HCT116 (cell line): Measurements from ENCODE around the gene OR2M5. TPM values are rescaled to one million over a fixed set of nuclear protein-coding genes. Genes with fewer than 3 reads are reported as not detected.

Experiments
- ATAC-seq: fragments of 200-7000 bp; cut with Tn5 transposase; 2 replicates; pipeline ENCODE4 v1.9.1; 2020; ENCODE audit warnings: mild to moderate bottlenecking, moderate library complexity
- BruUV-seq: library from RNA; stranded (reverse); fragments of 400-500 nt; replicated peaks from 2 replicates; lab custom pipeline; 2021; lab: Mats Ljungman, UMichigan
- CTCF ChIA-PET: fragments of 300-600 bp; sonication (Branson Sonifier 250); formaldehyde crosslinking; loops from one replicate; lab custom pipeline; 2021; ENCODE audit warnings: antibody characterized with exemption; lab: Charles Lee
- POLR2A ChIA-PET: fragments of 300-600, 350-600 bp; sonication (Branson Sonifier 250); formaldehyde crosslinking; loops from one replicate; lab custom pipeline; 2021; ENCODE audit warnings: antibody characterized with exemption; lab: Charles Lee
- RAD21 ChIA-PET, 2 experiments: fragments of 300-600 bp; sonication (Branson Sonifier 250); formaldehyde crosslinking; loops; one replicate each; lab custom pipeline; 2023; ENCODE audit warnings: low total read pairs in 2 of 2; ENCODE audit not compliant: uncharacterized antibody in 2 of 2, unreplicated experiment in 2 of 2, low non-redundant PET in 1 of 2; lab: Charles Lee
- DNase-seq: peaks from one replicate; pipeline ENCODE4 v3.0.0-alpha.2; 2010; ENCODE audit warnings: low read depth, low spot score
- H2AFZ ChIP-seq: fragments of 200-600 bp; shearing (Covaris generic), sonication (generic); 2 replicates; pipeline ENCODE4 v1.6.1; 2017; ENCODE audit warnings: low read depth, mixed run types, mixed read lengths, antibody characterized with exemption, low read length; ENCODE audit not compliant: poor library complexity, severe bottlenecking
- H3K27ac ChIP-seq: 2 replicates; pipeline ENCODE4 v1.5.1; 2012; ENCODE audit warnings: low read depth, low read length
- H3K27me3 ChIP-seq: fragments of 200-600 bp; sonication (generic); 2 replicates; pipeline ENCODE4 v1.6.1; 2016; ENCODE audit warnings: mixed run types, low read length, mixed read lengths; ENCODE audit not compliant: insufficient read depth
- H3K36me3 ChIP-seq, 2 experiments: fragments of 200-500 bp in 1 of 2; fragments of 200-600 bp in 1 of 2; sonication (Bioruptor generic) in 1 of 2; sonication (generic) in 1 of 2; 2 replicates each; pipeline versions ENCODE4 v1.5.1 to v1.6.1; 2014 to 2016; ENCODE audit warnings: low read length in 2 of 2, inconsistent platforms in 1 of 2, mixed read lengths in 1 of 2, mixed run types in 1 of 2; ENCODE audit not compliant: insufficient read depth in 2 of 2, control insufficient read depth in 1 of 2
- H3K4me1 ChIP-seq, 2 experiments: fragments of 200-600 bp in 1 of 2; sonication (generic) in 1 of 2; 2 replicates each; pipeline versions ENCODE4 v1.5.1 to v1.6.1; 2012 to 2017; ENCODE audit warnings: low read length in 2 of 2, inconsistent platforms in 1 of 2, mild to moderate bottlenecking in 1 of 2, mixed read lengths in 1 of 2, mixed run types in 1 of 2, moderate library complexity in 1 of 2; ENCODE audit not compliant: insufficient read depth in 2 of 2, control insufficient read depth in 1 of 2
- H3K4me2 ChIP-seq: fragments of 200-600 bp; sonication (generic); 2 replicates; pipeline ENCODE4 v1.6.1; 2017; ENCODE audit warnings: mixed run types, low read length, mixed read lengths
- H3K4me3 ChIP-seq, 2 experiments: fragments of 200-600 bp in 1 of 2; sonication (generic) in 1 of 2; replicated peaks in 1 of 2; 2 replicates each; pipeline ENCODE4 v1.5.1; 2011 to 2016; ENCODE audit warnings: low read length in 2 of 2, control low read depth in 1 of 2, low read depth in 1 of 2, mild to moderate bottlenecking in 1 of 2, mixed read lengths in 1 of 2, mixed run types in 1 of 2
- H3K79me2 ChIP-seq: fragments of 200-600 bp; sonication (generic); 2 replicates; pipeline ENCODE4 v1.6.1; 2017; ENCODE audit warnings: mild to moderate bottlenecking, mixed run types, low read length, moderate library complexity, mixed read lengths; ENCODE audit not compliant: insufficient read depth
- H3K9ac ChIP-seq: fragments of 200-600 bp; sonication (generic); 2 replicates; pipeline ENCODE4 v1.6.1; 2016; ENCODE audit warnings: low read length, mixed read lengths
- H3K9me2 ChIP-seq: fragments of 200-600 bp; sonication (generic), shearing (Covaris generic); 2 replicates; pipeline ENCODE4 v1.6.1; 2017; ENCODE audit warnings: mixed run types, mild to moderate bottlenecking, moderate library complexity; ENCODE audit not compliant: insufficient read depth
- H3K9me3 ChIP-seq, 2 experiments: fragments of 200-500 bp in 1 of 2; fragments of 200-600 bp in 1 of 2; sonication (Bioruptor generic) in 1 of 2; sonication (generic) in 1 of 2; 2 replicates each; pipeline ENCODE4 v1.6.1; 2014 to 2017; ENCODE audit warnings: low read length in 2 of 2, mixed read lengths in 2 of 2, inconsistent platforms in 1 of 2, low read depth in 1 of 2, mild to moderate bottlenecking in 1 of 2, mixed run types in 1 of 2, moderate library complexity in 1 of 2; ENCODE audit not compliant: control insufficient read depth in 1 of 2, insufficient read depth in 1 of 2
- H4K20me1 ChIP-seq: fragments of 200-600 bp; sonication (generic), shearing (Covaris generic); 2 replicates; pipeline ENCODE4 v1.6.1; 2017; ENCODE audit warnings: mixed run types, mild to moderate bottlenecking, moderate library complexity; ENCODE audit not compliant: insufficient read depth
- CBX3 ChIP-seq: IDR thresholded peaks from 2 replicates; pipeline ENCODE4 v1.6.1; 2012; ENCODE audit warnings: low read depth
- CEBPB ChIP-seq: IDR thresholded peaks from 2 replicates; pipeline ENCODE4 v1.6.1; 2012; ENCODE audit warnings: low read depth
- EGR1 ChIP-seq: IDR thresholded peaks from 2 replicates; pipeline ENCODE4 v1.6.1; 2012; ENCODE audit warnings: low read depth
- ELF1 ChIP-seq: IDR thresholded peaks from 2 replicates; pipeline ENCODE4 v1.6.1; 2012; ENCODE audit warnings: low read depth, borderline replicate concordance
- EZH2 ChIP-seq: fragments of 200-600 bp; sonication (generic); IDR thresholded peaks from 2 replicates; pipeline ENCODE4 v1.6.1; 2017; ENCODE audit warnings: antibody characterized with exemption, mixed run types
- FOSL1 ChIP-seq: IDR thresholded peaks from 2 replicates; pipeline ENCODE4 v1.6.1; 2012; ENCODE audit warnings: low read depth
- POLR2A ChIP-seq: IDR thresholded peaks from 2 replicates; pipeline ENCODE4 v1.7.0; 2011; ENCODE audit warnings: borderline replicate concordance; ENCODE audit not compliant: insufficient read depth, insufficient read length; ENCODE audit errors: extremely low read depth
- POLR2AphosphoS5 ChIP-seq: IDR thresholded peaks from 2 replicates; pipeline ENCODE4 v1.6.1; 2011; ENCODE audit warnings: mild to moderate bottlenecking, low read depth, low read length, moderate library complexity
- RAD21 ChIP-seq: IDR thresholded peaks from 2 replicates; pipeline ENCODE4 v1.6.1; 2012; ENCODE audit warnings: low read depth, mild to moderate bottlenecking
- REST ChIP-seq: IDR thresholded peaks from 2 replicates; pipeline ENCODE4 v1.6.1; 2012; ENCODE audit warnings: low read depth
- SIN3A ChIP-seq: IDR thresholded peaks from 2 replicates; pipeline ENCODE4 v1.6.1; 2012; ENCODE audit warnings: low read depth
- SP1 ChIP-seq: IDR thresholded peaks from 2 replicates; pipeline ENCODE4 v1.6.1; 2012; ENCODE audit warnings: low read depth
- SRF ChIP-seq: IDR thresholded peaks from 2 replicates; pipeline ENCODE4 v1.6.1; 2012; ENCODE audit warnings: low read depth
- TCF7L2 ChIP-seq: IDR thresholded peaks from 2 replicates; pipeline ENCODE4 v1.7.0; 2011; ENCODE audit warnings: borderline replicate concordance, inconsistent platforms; ENCODE audit not compliant: insufficient read depth, insufficient read length; ENCODE audit errors: extremely low read depth
- YY1 ChIP-seq: IDR thresholded peaks from 2 replicates; pipeline ENCODE4 v1.6.1; 2011; ENCODE audit warnings: low read length, low read depth, moderate library complexity, mild to moderate bottlenecking; ENCODE audit not compliant: insufficient replicate concordance; ENCODE audit errors: extremely low read depth
- intact Hi-C: fragments of 100-400 bp; cut with micrococcal nuclease; formaldehyde crosslinking; loops from 2 replicates; pipeline ENCODE4 v1.10.0; 2022
- total RNA-seq: library from RNA; stranded (reverse); gene quantifications from one replicate; pipeline ENCODE4 v1.2.1, GENCODE V29; 2021; ENCODE audit not compliant: unreplicated experiment
- TF ChIP-seq, protein P1 (sequence below): IDR thresholded peaks from 2 replicates; pipeline ENCODE4 v1.6.1; 2012
- TF ChIP-seq, protein P2 (sequence below): IDR thresholded peaks from 2 replicates; pipeline ENCODE4 v1.6.1; 2011; ENCODE audit warnings: mild to moderate bottlenecking, low read length, moderate library complexity; ENCODE audit not compliant: insufficient replicate concordance; ENCODE audit errors: extremely low read depth
- TF ChIP-seq, protein P3 (sequence below): IDR thresholded peaks from 2 replicates; pipeline ENCODE4 v1.6.1; 2012

OR2M5 gene
- total RNA-seq, 1 experiment from 2014 or later = not detected

GRCh38 chr1:248183996-248184395, 39.0 kb downstream of the OR2M5 start:
- Histone ChIP-seq H3K36me3 (no peaks in the 10 kb centered on the region), H4K20me1 (no peaks in the 10 kb centered on the region), H3K4me1 (no peaks in the 10 kb centered on the region), H3K27me3 (no peaks in the 10 kb centered on the region), H3K9me3 (peaks cover 0 to 3% of the 10 kb centered on the region in 2 experiments; a peak in 2 of 4 replicates), H3K79me2 (no peaks in the 10 kb centered on the region), H3K9ac (no peak overlapping the region), H2AFZ (no peak overlapping the region), H3K4me2 (no peak overlapping the region), H3K9me2 (no peaks in the 10 kb centered on the region), H3K4me3 (no peak overlapping the region), H3K27ac (no peak overlapping the region)
- CTCF ChIA-PET = no interaction called here
- POLR2A ChIA-PET = no interaction called here
- no peak for ATAC-seq
- BruUV-seq = no TSS peak
- TF ChIP-seq POLR2A (no peak), FOSL1 (no peak), TCF7L2 (no peak), POLR2AphosphoS5 (no peak), CEBPB (no peak), ELF1 (no peak), RAD21 (no peak), YY1 (no peak), SIN3A (no peak), SRF (no peak), EGR1 (no peak), REST (no peak), SP1 (no peak), EZH2 (no peak), CBX3 (no peak)
- TF ChIP-seq, protein P1, sequence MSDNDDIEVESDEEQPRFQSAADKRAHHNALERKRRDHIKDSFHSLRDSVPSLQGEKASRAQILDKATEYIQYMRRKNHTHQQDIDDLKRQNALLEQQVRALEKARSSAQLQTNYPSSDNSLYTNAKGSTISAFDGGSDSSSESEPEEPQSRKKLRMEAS = no peak
- TF ChIP-seq, protein P2, sequence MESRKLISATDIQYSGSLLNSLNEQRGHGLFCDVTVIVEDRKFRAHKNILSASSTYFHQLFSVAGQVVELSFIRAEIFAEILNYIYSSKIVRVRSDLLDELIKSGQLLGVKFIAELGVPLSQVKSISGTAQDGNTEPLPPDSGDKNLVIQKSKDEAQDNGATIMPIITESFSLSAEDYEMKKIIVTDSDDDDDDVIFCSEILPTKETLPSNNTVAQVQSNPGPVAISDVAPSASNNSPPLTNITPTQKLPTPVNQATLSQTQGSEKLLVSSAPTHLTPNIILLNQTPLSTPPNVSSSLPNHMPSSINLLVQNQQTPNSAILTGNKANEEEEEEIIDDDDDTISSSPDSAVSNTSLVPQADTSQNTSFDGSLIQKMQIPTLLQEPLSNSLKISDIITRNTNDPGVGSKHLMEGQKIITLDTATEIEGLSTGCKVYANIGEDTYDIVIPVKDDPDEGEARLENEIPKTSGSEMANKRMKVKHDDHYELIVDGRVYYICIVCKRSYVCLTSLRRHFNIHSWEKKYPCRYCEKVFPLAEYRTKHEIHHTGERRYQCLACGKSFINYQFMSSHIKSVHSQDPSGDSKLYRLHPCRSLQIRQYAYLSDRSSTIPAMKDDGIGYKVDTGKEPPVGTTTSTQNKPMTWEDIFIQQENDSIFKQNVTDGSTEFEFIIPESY = no peak
- TF ChIP-seq, protein P3, sequence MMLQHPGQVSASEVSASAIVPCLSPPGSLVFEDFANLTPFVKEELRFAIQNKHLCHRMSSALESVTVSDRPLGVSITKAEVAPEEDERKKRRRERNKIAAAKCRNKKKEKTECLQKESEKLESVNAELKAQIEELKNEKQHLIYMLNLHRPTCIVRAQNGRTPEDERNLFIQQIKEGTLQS = no peak
- intact Hi-C loops = no loop called here
- RAD21 ChIA-PET = no interaction called here
- DNase-seq = no peak
